GM23338 (cell line): ENCODE results near the gene MAP2K5. TPM values are rescaled to one million over a fixed set of nuclear protein-coding genes. Genes with fewer than 3 reads are reported as not detected.

Experiments used
- ATAC-seq: fragments of 200-7000 bp; cut with Tn5 transposase; 3 replicates; pipeline ENCODE4 v1.9.1; 2020
- DNase-seq: peaks from one replicate; pipeline ENCODE4 v3.0.0-alpha.2; 2015; ENCODE audit warnings: low spot score
- H2AFZ ChIP-seq: fragments of 200-600 bp; sonication (generic); 2 replicates; pipeline ENCODE4 v1.8.0; 2016; ENCODE audit warnings: antibody characterized with exemption, mild to moderate bottlenecking, moderate library complexity
- H3F3A ChIP-seq: fragments of 200-600 bp; sonication (generic); replicated peaks from 2 replicates; pipeline ENCODE4 v1.8.0; 2017; ENCODE audit warnings: antibody characterized with exemption, mixed run types, low read depth
- H3K27ac ChIP-seq: fragments of 200-600 bp; sonication (generic); 2 replicates; pipeline ENCODE4 v1.6.1; 2016; ENCODE audit warnings: low read depth
- H3K27me3 ChIP-seq: fragments of 200-600 bp; sonication (generic); 2 replicates; pipeline ENCODE4 v1.8.0; 2016; ENCODE audit warnings: mild to moderate bottlenecking, mixed run types, moderate library complexity; ENCODE audit not compliant: insufficient read depth
- H3K36me3 ChIP-seq: fragments of 200-600 bp; sonication (generic); 2 replicates; pipeline ENCODE4 v1.8.0; 2016; ENCODE audit warnings: mild to moderate bottlenecking; ENCODE audit not compliant: insufficient read depth
- H3K4me1 ChIP-seq: fragments of 200-600 bp; sonication (generic); 2 replicates; pipeline ENCODE4 v1.8.0; 2016; ENCODE audit warnings: mild to moderate bottlenecking, moderate library complexity; ENCODE audit not compliant: insufficient read depth
- H3K4me2 ChIP-seq: fragments of 200-600 bp; sonication (generic); 2 replicates; pipeline ENCODE4 v1.7.1; 2017; ENCODE audit warnings: mixed run types
- H3K4me3 ChIP-seq: fragments of 200-600 bp; sonication (generic); 2 replicates; pipeline ENCODE4 v1.6.1; 2016; ENCODE audit warnings: mixed run types
- H3K79me2 ChIP-seq: fragments of 200-600 bp; sonication (generic); replicated peaks from 2 replicates; pipeline ENCODE4 v1.8.0; 2017; ENCODE audit warnings: mild to moderate bottlenecking; ENCODE audit not compliant: insufficient read depth
- H3K9me2 ChIP-seq: fragments of 200-600 bp; sonication (generic); 2 replicates; pipeline ENCODE4 v1.8.0; 2017; ENCODE audit not compliant: insufficient read depth
- H4K20me1 ChIP-seq: fragments of 200-600 bp; sonication (generic); replicated peaks from 2 replicates; pipeline ENCODE4 v1.8.0; 2017; ENCODE audit warnings: mild to moderate bottlenecking; ENCODE audit not compliant: insufficient read depth
- H3K27ac Mint-ChIP-seq: 2 replicates; pipeline ENCODE4 v1.8.0; 2020; ENCODE audit warnings: inconsistent platforms, mild to moderate bottlenecking, moderate library complexity, mixed read lengths
- H3K27me3 Mint-ChIP-seq: 3 replicates; pipeline ENCODE4 v1.8.0; 2022; ENCODE audit warnings: low read depth, mild to moderate bottlenecking, moderate library complexity, mixed read lengths, inconsistent platforms; ENCODE audit not compliant: insufficient read depth, poor library complexity
- H3K36me3 Mint-ChIP-seq: 3 replicates; pipeline ENCODE4 v1.8.0; 2021; ENCODE audit warnings: low read depth, mild to moderate bottlenecking, inconsistent platforms, moderate library complexity, mixed read lengths
- H3K4me1 Mint-ChIP-seq: 3 replicates; pipeline ENCODE4 v1.8.0; 2020; ENCODE audit warnings: mild to moderate bottlenecking, inconsistent platforms, mixed read lengths
- H3K4me3 Mint-ChIP-seq: 3 replicates; pipeline ENCODE4 v1.8.0; 2021; ENCODE audit warnings: moderate library complexity, mild to moderate bottlenecking, inconsistent platforms, mixed read lengths
- H3K9me3 Mint-ChIP-seq: 3 replicates; pipeline ENCODE4 v1.8.0; 2020; ENCODE audit warnings: moderate library complexity, mild to moderate bottlenecking, inconsistent platforms, mixed read lengths
- CREB1 ChIP-seq: fragments of 250-450 bp; sonication (Bioruptor Pico); IDR thresholded peaks from 2 replicates; pipeline ENCODE4 v1.5.0; 2020; ENCODE audit warnings: low read depth, mild to moderate bottlenecking, moderate library complexity
- CTCF ChIP-seq, 2 experiments: fragments of 200-600 bp in 1 of 2; sonication (generic) in 1 of 2; conservative IDR thresholded peaks; 2 replicates each; pipeline versions ENCODE4 v1.5.1 to v1.6.1; 2016 to 2017; ENCODE audit warnings: antibody characterized with exemption in 2 of 2, low read depth in 2 of 2, mild to moderate bottlenecking in 2 of 2, moderate library complexity in 1 of 2
- ETS1 ChIP-seq: IDR thresholded peaks from 2 replicates; pipeline ENCODE4 v1.6.1; 2016; ENCODE audit warnings: antibody characterized with exemption
- EZH2 ChIP-seq: fragments of 200-600 bp; sonication (generic); IDR thresholded peaks from one replicate; pipeline ENCODE4 v1.8.0; 2017; ENCODE audit warnings: antibody characterized with exemption, mild to moderate bottlenecking, low read depth; ENCODE audit not compliant: unreplicated experiment
- EZH2phosphoT487 ChIP-seq: fragments of 200-600 bp; sonication (generic); IDR thresholded peaks from one replicate; pipeline ENCODE4 v1.8.1; 2018; ENCODE audit warnings: antibody characterized with exemption; ENCODE audit not compliant: unreplicated experiment
- JUNB ChIP-seq: IDR thresholded peaks from one replicate; pipeline ENCODE4 v1.6.1; 2016; ENCODE audit warnings: antibody characterized with exemption; ENCODE audit not compliant: unreplicated experiment
- ZNF114 ChIP-seq: fragments of 250-450 bp; sonication (Bioruptor Pico); IDR thresholded peaks from 2 replicates; pipeline ENCODE4 v1.5.0; 2020; ENCODE audit warnings: mild to moderate bottlenecking, moderate library complexity
- ZNF331 ChIP-seq: fragments of 250-450 bp; sonication (Bioruptor Pico); IDR thresholded peaks from 2 replicates; pipeline ENCODE4 v1.5.0; 2020; ENCODE audit warnings: low read depth, mild to moderate bottlenecking, moderate library complexity
- ZNF462 ChIP-seq: fragments of 250-450 bp; sonication (Bioruptor Pico); IDR thresholded peaks from 2 replicates; pipeline ENCODE4 v1.5.0; 2020; ENCODE audit warnings: mild to moderate bottlenecking, moderate library complexity
- polyA plus RNA-seq: library from polyadenylated mRNA; unstranded; fragments of >200 nt; fragmentation: Nextera tagmentation; extraction: Ambion mirVana; gene quantifications from 2 replicates; pipeline ENCODE4 v1.2.1, GENCODE V29; 2016
- total RNA-seq: library from RNA; depleted of rRNA; stranded (reverse); fragments of >200 nt; shearing (Covaris generic); gene quantifications from 2 replicates; pipeline ENCODE4 v1.2.3, GENCODE V29; 2014

MAP2K5 gene
- total and polyA plus RNA-seq, 2 experiments from 2014 or later, result 6.5 to 13.6 TPM

- TF ChIP-seq ZNF462 (CRISPR knock-in tag), result no peak
- no peak for TF ChIP-seq JUNB
- no peak for TF ChIP-seq ETS1
- no peak for TF ChIP-seq EZH2phosphoT487
- TF ChIP-seq ZNF114 (CRISPR knock-in tag), result no peak
Observed at GRCh38 chr15:67809866-67810265, 267.4 kb downstream of the MAP2K5 start (continued).

- peaks cover 10% of the 10 kb centered on the region; the same call in 2 of the 3 replicates for H3K36me3 Mint-ChIP-seq
- H3K4me2 ChIP-seq, result no peak overlapping the region
- peak in 1 of 2 experiments; percentile 17; a peak in 1 of 4 replicates for TF ChIP-seq CTCF (conservative IDR thresholded peaks at IDR 0.05; ENCODE audit: low read depth in 2 of 2)
- no peak for TF ChIP-seq ZNF331 (CRISPR knock-in tag)
- no peak for TF ChIP-seq CREB1 (CRISPR knock-in tag)
- TF ChIP-seq ETS1, result no peak
- no peak for TF ChIP-seq ZNF114 (CRISPR knock-in tag)
- TF ChIP-seq EZH2, result no peak
- H3K4me1 Mint-ChIP-seq, result peaks cover 17% of the 10 kb centered on the region
- H3K9me3 Mint-ChIP-seq, result peaks cover 8% of the 10 kb centered on the region; the same call in 2 of the 3 replicates
- no peaks in the 10 kb centered on the region for H3K79me2 ChIP-seq
- DNase-seq (peak; percentile 32), ATAC-seq (peak; percentile 71)
- no peak overlapping the region for H3K27ac Mint-ChIP-seq
- no peaks in the 10 kb centered on the region for H4K20me1 ChIP-seq
- H3F3A ChIP-seq, result no peaks in the 10 kb centered on the region
- H3K4me3 Mint-ChIP-seq, result no peak overlapping the region
- no peak overlapping the region for H3K4me3 ChIP-seq
- no peak overlapping the region for H3K27ac ChIP-seq
- H3K9me2 ChIP-seq, result peaks cover 3% of the 10 kb centered on the region
- H3K4me1 ChIP-seq, result no peaks in the 10 kb centered on the region; the same call in 1 of the 2 replicates
- peaks cover 24% of the 10 kb centered on the region for H3K27me3 Mint-ChIP-seq
- no peaks in the 10 kb centered on the region for H3K36me3 ChIP-seq
- H3K27me3 ChIP-seq, result peaks cover 12% of the 10 kb centered on the region
- no peak overlapping the region for H2AFZ ChIP-seq
Observed at GRCh38 chr15:67812241-67812644, 269.7 kb downstream of the MAP2K5 start.
